GM18526 (cell line): ENCODE results near the gene MEIKIN.

Experiments used
- POLR2A ChIP-seq: IDR thresholded peaks from 3 replicates; pipeline ENCODE4 v1.6.1; 2011; ENCODE audit not compliant: insufficient read length; ENCODE audit errors: extremely low read depth

Gene MEIKIN

DNA sequence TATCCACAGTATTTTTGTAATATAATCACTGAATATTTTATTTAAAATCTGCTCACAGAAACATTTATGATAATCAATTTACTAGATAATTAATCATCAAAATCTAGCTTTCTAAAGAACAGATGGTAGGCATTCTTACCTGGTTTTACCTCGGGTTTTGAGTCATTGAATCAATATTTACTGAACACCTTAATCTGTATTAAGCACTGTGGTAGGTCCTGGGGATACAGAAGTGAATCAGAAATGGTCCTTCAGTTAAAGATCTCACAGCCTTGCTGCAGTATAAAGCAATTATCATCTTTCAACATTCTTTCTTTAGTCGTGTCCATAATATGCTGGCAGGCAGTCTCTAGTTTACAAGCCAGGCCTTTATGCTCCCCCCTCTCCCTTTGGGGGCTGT lies 2.0 kb upstream of the MEIKIN start:
- TF ChIP-seq POLR2A = no peak

DNA sequence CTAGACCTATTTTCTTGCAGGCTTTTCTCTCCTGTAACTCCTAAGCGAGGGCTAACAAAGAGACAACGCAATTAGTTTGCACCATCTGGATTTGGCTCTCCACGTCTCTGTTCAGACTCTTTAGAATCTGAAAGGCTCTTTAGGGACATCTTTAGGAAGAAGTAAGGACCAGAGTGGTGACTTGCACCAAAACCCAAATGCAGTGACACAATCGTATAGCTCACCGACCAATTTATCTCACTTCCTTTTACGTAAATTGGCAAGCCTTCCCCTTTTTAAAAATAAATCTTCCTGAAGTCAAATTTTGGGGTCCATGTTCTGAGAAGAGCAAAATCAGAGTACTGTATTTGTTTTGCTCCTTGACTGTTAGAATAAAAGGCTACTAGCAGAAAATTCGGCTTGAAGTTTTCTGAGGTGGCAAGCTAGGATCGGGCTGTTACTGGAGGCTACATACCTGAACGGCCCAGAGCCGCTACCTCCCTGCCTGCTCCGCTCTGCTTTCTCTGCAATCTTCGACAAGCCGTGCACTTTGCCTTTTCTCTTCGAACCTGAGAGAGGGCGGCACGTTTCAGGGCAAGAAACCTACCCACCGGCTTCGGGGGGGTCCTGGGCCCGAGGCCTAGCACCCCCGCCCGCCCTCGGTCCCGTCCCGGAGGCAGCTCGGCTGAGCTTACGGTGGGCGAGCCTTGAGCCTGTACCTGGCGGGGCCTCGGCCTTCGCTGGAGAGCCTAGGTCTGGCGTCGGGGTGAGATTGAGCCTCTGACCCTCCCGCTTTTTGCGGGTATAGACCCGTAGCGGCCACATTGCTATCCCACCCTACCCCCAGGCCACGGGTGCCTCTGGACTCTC lies 537 bp downstream of the MEIKIN start:
- TF ChIP-seq POLR2A = no peak

- TF ChIP-seq POLR2A = no peak
Observed at GRCh38 chr5:131943916-131944315, 1.5 kb downstream of the MEIKIN start.

- no peak for TF ChIP-seq POLR2A
Observed at GRCh38 chr5:131942016-131942415, 3.4 kb downstream of the MEIKIN start.

- no peak for TF ChIP-seq POLR2A
Observed at GRCh38 chr5:131939690-131940345, 5.6 kb downstream of the MEIKIN start.

GRCh38 chr5:131932235-131932634 lies 13.2 kb downstream of the MEIKIN start:
- TF ChIP-seq POLR2A = no peak

DNA sequence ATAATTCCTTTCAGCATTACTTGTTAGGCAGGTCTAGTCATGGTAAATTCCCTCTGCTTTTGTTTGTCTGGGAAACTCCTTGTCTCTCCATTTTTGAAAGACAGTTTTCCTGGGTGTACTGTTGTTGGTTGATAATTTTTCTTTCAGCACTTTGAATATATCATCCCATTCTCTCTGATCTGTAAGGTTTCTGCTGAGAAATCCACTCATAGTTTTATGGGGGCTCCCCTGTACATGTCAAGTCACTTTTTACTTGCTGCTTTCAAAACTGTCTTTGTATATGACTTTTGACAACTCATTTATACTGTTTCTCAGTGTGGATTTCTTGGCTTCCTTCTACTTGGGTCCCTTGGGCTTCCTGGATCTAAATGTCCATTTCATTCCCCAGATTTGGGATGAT lies 16.5 kb downstream of the MEIKIN start:
- no peak for TF ChIP-seq POLR2A

- no peak for TF ChIP-seq POLR2A
Observed at GRCh38 chr5:131926168-131926567, 19.3 kb downstream of the MEIKIN start.

- TF ChIP-seq POLR2A = no peak
Observed at GRCh38 chr5:131916481-131916880, 29.0 kb downstream of the MEIKIN start.

- TF ChIP-seq POLR2A = no peak
Observed at GRCh38 chr5:131914472-131914871, 31.0 kb downstream of the MEIKIN start.

- no peak for TF ChIP-seq POLR2A
Observed at GRCh38 chr5:131913603-131914002, 31.9 kb downstream of the MEIKIN start.

GRCh38 chr5:131906668-131907067 lies 38.8 kb downstream of the MEIKIN start:
- no peak for TF ChIP-seq POLR2A

DNA sequence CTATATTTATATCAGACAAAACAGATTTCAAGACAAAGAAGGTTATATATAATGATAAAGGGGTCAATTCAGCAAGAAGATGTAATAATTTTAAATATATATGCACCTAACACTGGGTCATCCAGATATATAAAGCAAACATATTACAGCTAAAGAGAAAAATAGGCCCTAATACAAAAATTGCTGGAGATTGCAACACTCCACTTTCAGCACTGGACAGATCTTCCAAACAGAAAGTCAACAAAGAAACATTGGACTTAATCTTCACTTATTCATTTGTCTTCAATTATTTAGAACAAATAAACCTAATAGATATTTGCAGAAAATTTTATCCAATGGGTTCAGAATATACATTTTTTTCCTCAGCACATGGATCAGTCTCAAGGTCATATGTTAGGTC lies 45.8 kb downstream of the MEIKIN start:
- no peak for TF ChIP-seq POLR2A

DNA sequence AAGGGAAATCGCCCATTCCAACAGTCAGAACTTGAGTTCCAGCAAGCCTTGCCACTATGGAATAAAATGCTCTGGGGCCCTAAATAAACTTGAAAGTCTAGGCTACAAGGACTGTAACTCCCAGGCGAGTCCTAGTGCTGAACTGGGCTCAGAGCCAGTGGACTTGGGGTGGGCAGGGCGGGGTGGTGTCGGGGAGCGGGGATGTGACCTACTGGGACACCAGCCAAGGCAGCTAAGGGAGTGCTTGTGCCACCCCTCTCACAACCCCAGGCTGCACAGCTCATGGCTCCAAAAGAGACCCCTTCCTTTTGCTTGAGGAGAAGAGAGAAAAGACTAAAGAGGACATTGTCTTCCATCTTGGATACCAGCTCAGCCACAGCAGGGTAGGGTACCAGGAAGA lies 61.5 kb downstream of the MEIKIN start:
- no peak for TF ChIP-seq POLR2A

DNA sequence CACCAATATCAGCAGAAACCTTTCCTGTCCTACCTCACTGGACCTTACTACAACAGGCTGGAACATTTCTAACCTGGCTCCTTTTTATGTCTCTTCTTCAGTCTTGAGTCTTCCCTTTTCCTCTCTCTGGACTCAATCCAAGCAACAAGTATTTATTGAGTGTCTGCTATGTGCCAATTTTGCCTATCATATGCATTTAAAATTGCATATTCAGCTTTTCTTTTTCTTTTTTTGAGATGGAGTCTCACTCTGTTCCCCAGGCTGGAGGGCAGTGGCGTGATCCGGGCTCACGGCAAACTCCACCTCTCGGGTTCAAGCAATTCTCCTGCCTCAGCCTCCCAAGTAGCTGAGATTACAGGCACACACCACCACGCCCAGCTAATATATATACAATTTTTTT lies 65.8 kb downstream of the MEIKIN start:
- TF ChIP-seq POLR2A = no peak

- TF ChIP-seq POLR2A = no peak
Observed at GRCh38 chr5:131877873-131878272, 67.6 kb downstream of the MEIKIN start.

DNA sequence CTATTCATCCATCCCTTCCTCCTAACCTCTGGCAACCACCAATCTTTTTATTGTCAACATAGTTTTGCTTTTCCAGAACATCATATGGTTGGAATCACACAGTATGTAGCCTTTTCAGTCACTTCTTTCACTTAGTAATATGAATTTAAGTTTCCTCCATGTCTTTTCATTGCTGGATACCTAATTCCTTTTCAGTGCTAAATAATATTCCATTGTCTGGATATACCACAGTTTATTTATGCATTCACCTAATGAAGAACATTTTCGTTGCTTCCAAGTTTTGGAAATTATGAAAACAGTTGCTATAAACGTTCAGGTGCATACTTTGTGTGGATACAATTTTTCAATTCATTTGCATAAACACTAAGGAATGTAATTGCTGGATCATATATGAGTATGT lies 77.9 kb downstream of the MEIKIN start:
- no peak for TF ChIP-seq POLR2A
